HT1080 (cell line): ENCODE data around the gene NPAS3. TPM values are rescaled to one million over a fixed set of nuclear protein-coding genes. Genes with fewer than 3 reads are reported as not detected.

ENCODE experiments used
- DNase-seq: peaks from one replicate; pipeline ENCODE4 v3.0.0-alpha.2; 2015; ENCODE audit warnings: low read depth
- total RNA-seq: library from RNA; depleted of rRNA; stranded (reverse); fragments of >200 nt; shearing (Covaris generic); gene quantifications from 2 replicates; pipeline ENCODE4 v1.2.3, GENCODE V29; 2014

The NPAS3 gene
- total RNA-seq, 1 experiment from 2014 or later = 0.18 TPM

DNA sequence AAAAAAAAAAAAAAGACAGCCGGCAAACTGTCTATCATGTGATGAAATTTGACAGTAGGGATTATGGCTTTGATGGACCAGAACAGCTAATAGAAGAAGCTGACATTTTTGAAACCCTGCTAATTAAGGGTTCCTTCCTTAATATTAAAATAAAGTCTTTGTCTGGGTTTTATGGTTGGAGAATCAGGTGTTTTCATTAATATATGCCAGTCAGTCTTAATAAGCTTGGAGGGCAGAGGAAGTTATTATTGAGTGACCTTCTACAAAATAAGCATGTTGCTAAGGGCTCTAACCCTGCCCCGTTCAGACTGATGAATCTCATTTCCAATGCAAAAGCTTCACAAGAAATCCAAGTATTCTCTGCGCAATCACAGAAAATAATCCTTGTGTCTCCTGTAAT lies 722.4 kb downstream of the NPAS3 start:
- DNase-seq = no peak

DNA sequence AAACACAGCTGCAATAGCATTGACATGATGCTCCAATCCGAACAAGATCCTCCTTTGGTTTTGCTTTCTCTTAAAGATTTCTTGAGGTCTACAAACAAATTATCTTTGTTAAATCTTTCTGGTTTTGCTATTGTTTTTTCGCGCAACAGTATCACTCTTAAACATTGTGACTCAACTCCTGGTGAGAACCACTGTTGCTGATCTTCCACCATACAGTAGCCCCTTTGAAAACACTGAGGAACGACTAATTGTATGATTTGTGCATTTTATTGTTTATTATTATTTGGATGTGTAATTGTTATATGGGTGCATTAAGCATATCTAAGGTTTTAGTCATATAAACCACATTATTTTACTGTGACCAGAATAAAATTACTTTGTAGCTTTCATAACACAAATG lies 729.4 kb downstream of the NPAS3 start:
- DNase-seq = no peak

DNA sequence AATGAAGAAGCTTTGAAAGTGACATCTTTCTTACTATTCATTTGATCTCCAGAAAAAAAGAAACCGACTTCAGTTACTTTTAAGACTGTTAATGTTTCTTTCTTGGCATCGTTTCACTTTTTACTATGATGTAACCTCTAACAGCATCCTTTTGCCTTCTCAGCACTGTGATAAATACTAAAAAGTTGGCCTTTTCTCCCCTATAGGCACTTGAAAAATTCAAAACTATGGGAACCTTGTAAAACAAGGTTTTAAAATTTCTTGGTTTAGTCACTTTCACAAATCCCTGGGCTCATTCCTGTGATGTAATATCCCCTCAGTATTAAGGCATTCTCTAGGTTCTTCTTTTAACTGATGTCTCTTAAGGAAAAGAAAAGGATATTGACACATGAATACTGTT lies 730.4 kb downstream of the NPAS3 start:
- DNase-seq = no peak

DNA sequence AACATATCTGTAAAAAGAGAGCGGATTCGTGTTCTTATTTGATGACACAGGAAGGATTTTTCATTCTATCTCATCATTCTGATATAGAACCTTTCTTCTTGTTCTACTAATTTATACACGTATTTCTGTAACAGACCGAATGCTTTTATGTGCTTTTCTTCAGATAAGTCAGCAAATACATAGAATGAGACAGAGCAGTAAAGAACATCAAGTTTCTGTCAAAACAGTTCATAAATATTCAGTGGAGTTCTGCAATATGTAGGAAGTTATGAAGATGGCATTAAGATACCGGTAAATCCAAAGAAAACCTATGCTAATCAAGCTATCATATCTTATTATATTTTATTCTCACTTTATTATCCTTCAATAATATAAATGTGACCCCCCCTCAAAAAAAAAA lies 731.6 kb downstream of the NPAS3 start:
- no peak for DNase-seq

DNA sequence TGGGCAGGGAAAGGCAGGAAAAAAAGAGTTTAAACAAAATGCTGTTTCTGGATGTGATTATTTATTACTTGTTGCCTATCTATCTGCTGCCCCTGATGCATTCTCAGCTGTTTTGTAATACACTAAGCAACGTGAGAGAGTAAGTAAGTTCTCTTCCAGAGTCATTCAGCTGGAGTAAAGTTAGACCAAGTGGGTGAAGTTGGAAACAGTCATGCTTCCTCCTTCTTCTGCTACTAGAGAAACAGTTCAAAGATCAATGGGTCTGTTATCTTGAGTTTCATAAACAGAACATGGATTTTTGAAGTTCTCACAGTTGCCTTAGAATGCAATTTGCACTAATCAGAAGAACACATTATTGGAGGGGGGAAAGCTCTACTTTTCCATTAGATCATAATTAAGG lies 732.9 kb downstream of the NPAS3 start:
- DNase-seq = no peak

DNA sequence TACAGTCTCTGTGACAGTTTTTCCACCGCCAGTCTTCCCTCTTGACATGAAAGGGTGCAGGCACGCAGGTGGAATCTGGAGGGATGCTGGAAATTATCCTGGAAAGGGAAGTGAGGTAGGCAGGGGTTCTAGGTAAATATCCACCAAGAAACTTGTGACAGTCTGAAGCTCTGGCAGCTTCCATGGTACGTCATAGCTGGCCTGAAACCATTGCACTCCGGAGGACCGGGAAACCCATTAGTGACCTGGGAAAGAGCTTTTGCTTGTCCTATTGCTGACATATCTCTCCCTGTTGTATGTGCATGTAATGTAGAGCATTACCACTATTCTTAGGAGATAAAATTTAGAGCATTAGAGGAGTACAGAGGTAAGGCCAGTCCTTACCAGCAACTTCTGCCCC lies 736.2 kb downstream of the NPAS3 start:
- no peak for DNase-seq

DNA sequence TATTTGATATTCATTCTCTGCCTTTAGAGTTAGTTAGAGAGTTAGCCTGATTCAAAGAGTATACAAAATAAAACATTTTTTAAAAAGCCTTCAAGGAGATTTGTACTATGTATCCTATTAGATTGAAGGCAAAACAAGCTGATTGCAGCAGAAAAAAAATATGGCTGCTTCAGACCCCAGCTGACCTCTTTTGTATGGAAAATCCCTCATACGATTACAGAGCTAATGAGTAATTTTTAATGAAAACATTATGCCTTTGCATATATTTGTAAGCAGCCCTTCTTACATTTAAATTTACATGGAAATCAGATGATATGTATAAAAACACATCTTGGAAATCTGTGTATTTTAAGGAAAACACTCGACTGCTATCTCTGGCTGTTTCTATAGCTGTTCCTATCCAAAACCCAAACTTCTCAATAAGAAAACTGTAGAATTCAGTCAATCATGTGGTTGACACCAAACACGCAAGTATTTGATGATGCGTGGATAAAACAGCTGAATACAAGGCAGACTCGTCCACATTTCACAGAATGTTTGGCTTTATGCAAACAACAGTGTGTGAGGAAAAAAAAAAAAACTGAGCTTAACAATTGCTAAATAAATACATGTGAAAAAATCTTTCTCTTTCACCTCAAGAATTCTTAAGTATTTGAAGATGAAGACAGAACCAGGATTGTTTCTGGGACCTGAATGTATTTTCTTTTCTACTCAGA lies 736.9 kb downstream of the NPAS3 start:
- no peak for DNase-seq

DNA sequence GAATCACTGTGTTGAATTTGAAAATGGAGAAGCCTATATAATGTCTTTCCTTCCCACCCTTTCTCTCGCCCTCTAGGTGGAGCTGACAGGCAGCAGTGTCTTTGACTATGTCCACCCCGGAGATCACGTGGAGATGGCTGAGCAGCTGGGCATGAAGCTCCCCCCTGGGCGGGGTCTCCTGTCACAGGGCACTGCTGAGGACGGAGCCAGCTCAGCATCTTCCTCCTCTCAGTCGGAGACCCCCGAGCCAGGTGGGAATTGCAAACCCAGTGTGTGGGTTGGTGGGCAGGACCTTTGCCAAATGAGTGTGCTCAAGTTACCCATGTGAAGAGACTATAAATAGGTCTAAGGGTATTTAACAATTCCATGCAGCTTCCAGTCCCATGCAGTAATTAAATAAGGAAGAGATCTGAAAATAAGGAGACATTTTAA lies 737.5 kb downstream of the NPAS3 start:
- DNase-seq = peak; percentile 61

DNA sequence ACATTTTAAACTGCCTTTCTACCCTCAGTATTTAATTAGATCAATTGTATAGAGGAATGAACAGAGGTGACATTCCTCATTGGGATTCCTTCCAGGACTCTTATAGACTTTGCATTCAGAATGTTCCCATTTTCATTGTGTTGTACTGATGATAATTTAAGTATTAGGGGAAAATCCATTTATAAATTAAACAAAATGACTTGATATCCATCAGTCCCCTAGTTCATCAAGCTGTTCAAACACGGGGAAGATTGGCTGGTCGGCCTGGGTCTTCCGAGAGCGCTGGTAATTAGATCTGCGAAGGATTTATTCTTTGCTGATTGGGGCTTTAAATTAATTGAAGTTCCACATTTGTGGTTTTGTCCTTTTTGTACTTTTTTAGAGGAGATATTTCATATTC lies 738.2 kb downstream of the NPAS3 start:
- DNase-seq = no peak

DNA sequence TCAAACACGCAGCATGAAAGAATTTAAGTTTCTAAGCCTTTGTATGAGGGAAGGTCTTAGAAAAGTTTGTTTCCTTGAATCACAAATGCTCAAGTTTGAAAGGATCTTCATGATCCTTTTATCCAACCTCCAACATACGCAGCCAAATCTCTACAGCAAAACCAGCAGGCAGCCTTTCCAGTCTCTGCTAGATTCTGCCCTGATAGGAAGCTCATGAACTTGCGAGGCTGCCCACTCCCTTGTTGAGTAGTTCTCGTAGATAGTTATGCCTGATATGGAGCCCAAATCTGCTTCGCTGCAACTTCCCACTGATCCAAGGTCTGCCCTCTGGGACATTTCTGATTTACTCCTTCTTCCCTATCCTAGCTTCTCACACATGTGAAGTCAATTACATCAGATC lies 739.3 kb downstream of the NPAS3 start:
- no peak for DNase-seq

DNA sequence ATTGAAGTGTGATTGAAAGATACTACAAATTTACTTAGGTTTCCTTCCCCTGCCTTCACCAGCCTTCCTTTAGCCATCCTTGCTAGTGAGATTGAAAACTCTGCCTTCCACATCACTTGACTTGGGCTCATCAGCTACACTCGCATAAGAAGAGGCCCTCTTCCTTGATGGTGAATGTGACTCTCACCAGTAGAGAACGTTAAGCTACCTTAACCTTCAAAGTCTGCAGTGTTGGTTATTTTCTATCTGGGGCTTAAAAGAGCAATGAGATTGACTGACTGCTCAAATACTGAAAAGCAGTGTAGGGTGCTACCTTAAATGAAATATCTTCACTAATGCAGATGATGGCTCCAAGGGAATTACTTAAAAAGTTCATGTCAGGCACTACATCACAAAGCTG lies 740.3 kb downstream of the NPAS3 start:
- no peak for DNase-seq

DNA sequence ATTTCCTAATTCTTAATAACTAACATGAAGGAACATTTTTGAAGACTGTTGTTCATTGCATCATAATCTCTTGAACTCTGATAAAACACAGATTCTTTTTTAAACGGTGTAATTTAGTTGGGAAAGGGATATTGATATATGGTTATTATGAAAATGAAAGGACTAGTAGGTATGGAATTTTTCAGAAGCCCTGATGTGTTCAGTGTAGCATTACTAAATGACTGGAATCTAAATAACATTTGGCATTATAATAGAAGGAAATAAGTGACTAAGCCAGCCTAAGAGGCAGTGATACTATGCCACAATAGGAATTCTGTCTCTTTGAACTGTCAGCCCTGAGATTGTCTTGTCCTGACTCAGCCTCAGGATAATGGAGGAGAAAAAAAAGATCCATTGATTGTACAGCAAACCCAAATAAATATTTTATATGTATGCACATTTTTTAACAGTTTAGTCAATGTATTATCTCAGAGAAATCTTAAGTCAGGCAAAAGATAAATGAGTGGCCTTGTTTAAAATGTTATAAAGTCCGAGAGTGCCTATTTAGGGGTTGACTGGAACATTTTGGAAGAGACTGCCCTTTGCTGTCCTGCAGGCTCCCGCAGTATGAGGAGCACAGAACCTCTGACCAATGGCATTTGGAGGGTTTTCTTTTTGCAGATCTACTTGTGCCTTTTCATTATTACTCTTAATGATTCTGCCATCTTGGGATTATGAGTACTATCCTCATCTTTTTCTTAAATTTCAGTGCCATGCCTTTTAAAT lies 741.0 kb downstream of the NPAS3 start:
- DNase-seq = peak; percentile 90

DNA sequence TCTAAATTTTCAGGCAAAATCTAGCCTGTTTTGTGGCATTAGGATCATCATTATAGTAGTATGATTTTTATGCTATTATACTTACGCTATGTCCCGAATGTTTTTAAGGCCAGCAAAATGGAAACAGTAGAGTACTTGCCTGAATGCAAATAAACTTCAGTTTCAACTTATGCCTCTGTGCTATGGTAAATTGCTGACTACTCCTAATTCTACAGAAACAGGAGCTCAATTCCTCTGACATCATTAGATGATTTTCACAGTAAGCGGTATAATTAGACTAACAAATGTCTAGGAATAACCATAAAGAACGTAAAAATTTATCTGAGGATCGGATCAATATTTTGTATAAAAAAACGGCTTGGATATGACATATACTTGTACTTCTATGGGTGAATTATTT lies 742.2 kb downstream of the NPAS3 start:
- no peak for DNase-seq

DNA sequence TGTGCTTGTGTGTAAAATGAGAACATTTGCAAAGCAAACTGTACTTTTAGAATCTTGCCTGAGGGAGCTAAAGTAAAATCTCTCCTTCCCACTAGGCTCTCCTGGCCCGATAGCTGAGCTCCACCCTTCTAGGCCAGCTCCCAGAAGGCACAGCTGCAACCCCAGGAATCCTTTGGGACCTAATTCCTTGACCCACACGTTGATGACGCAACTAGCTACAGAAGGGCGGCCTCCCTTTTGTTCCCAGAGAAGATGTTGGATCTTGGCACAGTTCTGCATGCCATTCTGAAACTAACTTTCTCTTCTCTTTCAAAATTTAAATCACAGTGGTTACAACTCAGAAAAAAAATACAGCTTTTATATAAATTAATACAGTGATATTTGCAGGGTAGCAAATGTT lies 744.1 kb downstream of the NPAS3 start:
- no peak for DNase-seq

DNA sequence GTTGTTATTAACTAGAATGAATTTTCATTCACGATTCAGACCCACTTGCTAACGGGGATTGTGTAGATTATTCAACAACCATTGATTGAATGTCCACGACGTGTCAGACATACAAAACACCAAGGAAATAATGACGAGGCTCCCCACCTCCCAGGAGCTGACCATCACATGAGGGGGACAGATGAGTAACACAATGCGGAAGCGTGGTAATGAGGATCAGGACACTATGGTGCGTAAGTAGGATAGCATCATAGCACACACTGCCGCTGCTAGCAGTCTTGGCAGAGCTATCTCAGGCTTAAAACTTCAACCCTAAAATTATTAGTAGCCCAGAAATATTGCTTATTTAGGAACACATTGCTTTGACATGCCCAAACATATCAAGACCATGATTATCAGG lies 746.3 kb downstream of the NPAS3 start:
- DNase-seq = no peak

DNA sequence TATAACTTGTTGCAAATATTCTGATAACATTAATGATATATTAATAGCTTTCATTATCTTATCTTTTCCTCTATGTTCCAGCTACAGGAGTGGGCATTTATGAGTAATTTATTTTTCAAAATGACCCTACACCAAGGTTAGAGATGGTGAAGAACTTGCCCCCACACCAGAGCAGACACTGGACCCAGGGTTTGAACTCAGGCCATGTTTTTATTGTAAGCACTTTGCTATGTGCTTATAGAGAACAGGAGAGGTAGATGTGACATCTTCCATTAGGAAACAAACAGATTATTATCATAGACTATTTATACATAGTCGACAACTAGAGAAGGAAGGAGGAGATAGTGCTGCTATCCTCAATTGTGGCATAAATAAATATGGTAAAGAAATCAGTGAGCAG lies 747.0 kb downstream of the NPAS3 start:
- DNase-seq = no peak

DNA sequence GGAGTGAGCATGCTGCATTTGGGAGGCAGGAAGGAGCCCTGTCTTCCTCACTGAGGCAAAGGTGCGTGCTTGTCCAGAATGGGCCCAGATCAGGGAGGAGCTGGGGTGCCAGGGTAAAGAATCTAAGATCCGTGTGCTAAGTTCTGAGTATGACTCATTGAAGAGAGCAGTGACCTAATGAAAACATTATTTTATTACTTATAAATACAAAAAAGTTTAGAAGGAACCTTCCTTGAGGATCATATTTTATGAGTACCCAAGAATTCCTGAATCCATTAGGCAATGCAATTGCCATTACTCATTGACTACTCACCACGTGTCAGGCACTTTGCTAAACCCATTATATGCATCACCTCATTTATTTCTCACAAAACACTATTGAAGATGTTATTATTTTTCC lies 747.5 kb downstream of the NPAS3 start:
- DNase-seq = peak; percentile 63

DNA sequence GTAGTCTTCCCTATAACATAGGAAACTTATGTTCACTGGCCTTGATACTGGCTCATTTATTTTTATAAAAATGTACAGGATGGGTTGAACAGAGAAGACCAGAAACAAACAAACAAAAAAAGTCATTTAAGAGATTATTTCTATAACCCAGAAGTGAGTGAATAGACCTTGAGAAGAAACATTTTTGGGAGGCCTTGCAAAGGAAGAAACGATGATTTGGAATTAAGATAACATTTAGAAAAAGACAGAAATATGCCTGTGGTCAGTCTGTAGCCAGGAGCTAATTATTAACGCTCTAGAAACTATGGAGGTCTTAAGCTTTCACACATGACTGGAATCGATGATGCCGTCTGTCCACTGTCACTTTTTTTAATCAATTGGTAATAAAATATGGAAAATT lies 748.2 kb downstream of the NPAS3 start:
- no peak for DNase-seq

DNA sequence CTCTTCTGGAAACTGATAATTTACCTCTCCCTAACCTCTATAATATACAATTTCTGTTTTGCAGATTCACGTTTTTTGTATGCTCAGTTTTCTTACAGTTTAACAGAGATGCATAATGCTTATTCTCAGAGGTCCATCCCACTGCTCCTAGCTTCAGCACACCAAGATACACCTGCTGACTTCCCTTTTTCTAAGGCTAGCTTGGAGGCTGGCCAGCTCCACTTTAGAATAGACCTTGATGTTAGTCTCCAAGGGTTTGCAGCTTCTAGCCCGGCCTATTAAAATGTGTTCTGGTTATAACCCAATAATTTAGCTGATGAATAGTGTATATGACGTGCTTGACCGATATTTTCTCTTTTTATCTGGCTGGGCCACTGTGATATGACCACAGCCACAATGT lies 751.0 kb downstream of the NPAS3 start:
- DNase-seq = no peak

DNA sequence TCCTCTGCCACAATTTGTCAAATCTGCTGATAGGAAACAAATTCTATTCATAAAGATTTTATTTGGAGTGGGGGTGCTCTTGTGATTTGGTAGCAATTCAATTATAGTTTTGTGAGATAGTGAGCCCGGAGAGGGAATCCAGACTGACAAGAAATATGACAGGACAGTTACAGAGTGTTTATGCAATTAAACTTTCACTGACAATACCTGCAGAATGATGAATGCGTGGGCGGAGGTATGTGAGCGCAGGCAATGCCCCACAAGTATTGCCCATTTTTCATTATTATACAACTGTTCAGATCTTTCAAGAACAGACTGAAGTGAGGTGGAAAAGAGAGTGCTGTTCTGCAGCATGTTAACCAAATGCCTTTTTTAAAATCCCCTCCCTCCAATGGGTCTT lies 753.2 kb downstream of the NPAS3 start:
- DNase-seq = no peak

DNA sequence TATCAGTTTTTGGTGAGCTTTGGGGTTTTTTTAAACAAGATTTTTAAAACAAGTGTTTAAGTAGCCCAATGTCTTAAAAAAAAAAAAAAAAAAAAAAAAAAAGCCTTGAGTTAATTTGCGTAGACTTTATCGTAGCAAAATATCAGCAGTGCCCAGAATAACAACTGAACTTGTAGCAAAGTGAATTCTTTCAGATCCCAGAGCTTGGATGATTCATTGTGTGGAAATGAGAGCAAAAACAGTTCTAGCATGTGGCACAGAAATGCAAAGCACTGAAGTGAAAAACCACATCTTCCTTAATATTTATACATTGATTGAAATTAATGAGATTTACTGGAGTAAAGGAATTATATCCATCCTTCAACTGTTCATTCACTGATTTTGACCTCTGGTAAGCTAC lies 754.1 kb downstream of the NPAS3 start:
- DNase-seq = no peak

DNA sequence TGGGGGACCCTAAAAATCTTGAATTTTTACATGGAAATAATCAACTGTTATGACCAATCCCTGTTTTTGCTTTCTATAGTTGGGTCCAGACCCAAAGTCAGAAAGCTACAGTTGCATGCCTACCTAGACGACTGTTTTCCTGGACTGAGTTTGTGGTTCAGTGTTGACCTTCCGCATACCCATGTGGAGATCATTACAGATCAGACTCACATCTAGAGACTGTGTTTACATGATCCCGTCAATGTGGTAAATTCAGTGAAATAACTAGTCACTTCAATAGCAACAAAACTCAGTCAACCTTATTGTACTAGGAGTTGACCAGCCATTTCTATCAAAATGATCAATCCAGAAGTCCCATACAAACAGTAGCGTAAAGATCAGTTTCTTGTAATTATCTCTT lies 754.6 kb downstream of the NPAS3 start:
- no peak for DNase-seq

DNA sequence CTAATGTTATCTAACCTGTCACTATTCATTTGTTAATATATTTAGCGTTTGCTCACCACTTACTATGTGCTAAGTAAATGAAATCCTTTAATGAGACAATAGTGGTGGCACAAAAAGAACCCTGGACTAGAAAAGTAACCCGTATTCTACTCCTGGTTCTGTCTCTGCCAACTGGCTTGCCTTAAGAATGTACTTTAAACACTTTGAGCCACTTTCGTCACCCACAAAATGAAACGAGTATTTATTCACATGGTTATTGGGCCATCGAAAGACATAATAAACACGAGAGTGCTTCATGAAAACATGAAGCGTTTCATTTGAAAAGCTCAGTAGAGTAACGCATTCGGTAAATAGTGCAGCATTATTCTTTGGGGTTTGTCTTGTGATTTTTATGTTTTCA lies 757.5 kb downstream of the NPAS3 start:
- DNase-seq = no peak
